ENCODE measurements around the gene MYO1F.

DNA sequence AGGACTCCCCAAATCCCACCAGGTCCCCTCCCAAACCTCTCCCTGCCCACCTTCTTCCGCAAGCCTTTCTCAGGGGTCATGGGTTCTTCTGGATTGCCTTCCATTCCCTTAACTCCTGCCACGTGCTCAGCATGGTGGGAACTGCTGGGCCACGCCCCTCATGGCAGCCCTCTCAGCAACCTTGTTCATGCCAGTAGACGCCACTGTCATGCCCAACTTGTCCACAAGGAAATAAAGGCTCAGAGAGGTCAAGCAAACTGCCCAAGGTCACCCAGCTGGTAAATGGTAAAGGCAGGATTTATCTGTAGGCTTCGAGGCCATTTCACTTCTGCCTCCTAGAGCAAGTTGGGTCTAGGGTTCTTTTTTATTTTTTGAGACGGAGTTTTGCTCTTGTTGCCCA is 85.7 kb downstream of the MYO1F start:
- TF ChIP-seq ZNF326 (CRISPR knock-in tag; IDR thresholded peaks at IDR 0.05; ENCODE audit: borderline replicate concordance) (no peak), MEIS2 (CRISPR knock-in tag; IDR thresholded peaks at IDR 0.05) (no peak), TAF1 (CRISPR knock-in tag; IDR thresholded peaks at IDR 0.05) (no peak), EZH2 (conservative IDR thresholded peaks at IDR 0.05; ENCODE audit: low read depth, low read length) (no peak), ZNF3 (CRISPR knock-in tag; IDR thresholded peaks at IDR 0.05) (no peak), ZNF263 (CRISPR knock-in tag; IDR thresholded peaks at IDR 0.05) (no peak), ZBTB2 (CRISPR knock-in tag; IDR thresholded peaks at IDR 0.05; ENCODE audit: low read depth) (no peak), ZNF124 (CRISPR knock-in tag; IDR thresholded peaks at IDR 0.05) (no peak), PCBP2 (optimal IDR thresholded peaks at IDR 0.05; ENCODE audit: low read depth, low read length, poor library complexity, severe bottlenecking) (no peak), ARNT2 (CRISPR knock-in tag; IDR thresholded peaks at IDR 0.05; ENCODE audit: low read depth) (no peak), RARG (CRISPR knock-in tag; IDR thresholded peaks at IDR 0.05; ENCODE audit: low read depth) (no peak)
- TF ChIP-seq, protein P1, sequence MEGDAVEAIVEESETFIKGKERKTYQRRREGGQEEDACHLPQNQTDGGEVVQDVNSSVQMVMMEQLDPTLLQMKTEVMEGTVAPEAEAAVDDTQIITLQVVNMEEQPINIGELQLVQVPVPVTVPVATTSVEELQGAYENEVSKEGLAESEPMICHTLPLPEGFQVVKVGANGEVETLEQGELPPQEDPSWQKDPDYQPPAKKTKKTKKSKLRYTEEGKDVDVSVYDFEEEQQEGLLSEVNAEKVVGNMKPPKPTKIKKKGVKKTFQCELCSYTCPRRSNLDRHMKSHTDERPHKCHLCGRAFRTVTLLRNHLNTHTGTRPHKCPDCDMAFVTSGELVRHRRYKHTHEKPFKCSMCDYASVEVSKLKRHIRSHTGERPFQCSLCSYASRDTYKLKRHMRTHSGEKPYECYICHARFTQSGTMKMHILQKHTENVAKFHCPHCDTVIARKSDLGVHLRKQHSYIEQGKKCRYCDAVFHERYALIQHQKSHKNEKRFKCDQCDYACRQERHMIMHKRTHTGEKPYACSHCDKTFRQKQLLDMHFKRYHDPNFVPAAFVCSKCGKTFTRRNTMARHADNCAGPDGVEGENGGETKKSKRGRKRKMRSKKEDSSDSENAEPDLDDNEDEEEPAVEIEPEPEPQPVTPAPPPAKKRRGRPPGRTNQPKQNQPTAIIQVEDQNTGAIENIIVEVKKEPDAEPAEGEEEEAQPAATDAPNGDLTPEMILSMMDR (CRISPR knock-in tag; IDR thresholded peaks at IDR 0.05), result no peak
- TF ChIP-seq, protein P2, sequence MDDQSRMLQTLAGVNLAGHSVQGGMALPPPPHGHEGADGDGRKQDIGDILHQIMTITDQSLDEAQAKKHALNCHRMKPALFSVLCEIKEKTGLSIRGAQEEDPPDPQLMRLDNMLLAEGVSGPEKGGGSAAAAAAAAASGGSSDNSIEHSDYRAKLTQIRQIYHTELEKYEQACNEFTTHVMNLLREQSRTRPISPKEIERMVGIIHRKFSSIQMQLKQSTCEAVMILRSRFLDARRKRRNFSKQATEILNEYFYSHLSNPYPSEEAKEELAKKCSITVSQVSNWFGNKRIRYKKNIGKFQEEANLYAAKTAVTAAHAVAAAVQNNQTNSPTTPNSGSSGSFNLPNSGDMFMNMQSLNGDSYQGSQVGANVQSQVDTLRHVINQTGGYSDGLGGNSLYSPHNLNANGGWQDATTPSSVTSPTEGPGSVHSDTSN (CRISPR knock-in tag; IDR thresholded peaks at IDR 0.05; ENCODE audit: borderline replicate concordance), result no peak

All from HepG2 (cell line).